ENCODE measurements around the gene PHAF1. TPM values are rescaled to one million over a fixed set of nuclear protein-coding genes. Genes with fewer than 3 reads are reported as not detected.

Gene PHAF1
- total RNA-seq, 1 donor from 2014 or later: 11.7 TPM

- no peak for ATAC-seq (ENCODE audit: poor library complexity)
- intact Hi-C loops (cut with DNase I): no loop called here
- no peak for DNase-seq
Measured at GRCh38 chr16:67141391-67141790, 31.6 kb downstream of the PHAF1 start.

- intact Hi-C loops (cut with DNase I): no loop called here
- no peak for DNase-seq
- no peak for ATAC-seq (ENCODE audit: poor library complexity)
Measured at GRCh38 chr16:67142342-67142741, 32.6 kb downstream of the PHAF1 start.

GRCh38 chr16:67144943-67145342 lies 35.2 kb downstream of the PHAF1 start:
- intact Hi-C loops (cut with DNase I): no loop called here
- ATAC-seq (ENCODE audit: poor library complexity): no peak
- no peak for DNase-seq

GRCh38 chr16:67145746-67146145 lies 36.0 kb downstream of the PHAF1 start:
- intact Hi-C loops (cut with DNase I): no loop called here
- no peak for ATAC-seq (ENCODE audit: poor library complexity)
- DNase-seq: no peak

- intact Hi-C loops (cut with DNase I): no loop called here
- DNase-seq: no peak
- ATAC-seq (ENCODE audit: poor library complexity): no peak
Measured at GRCh38 chr16:67146523-67147357, 37.0 kb downstream of the PHAF1 start.

- intact Hi-C loops (cut with DNase I): no loop called here
- DNase-seq (no peak), ATAC-seq (ENCODE audit: poor library complexity) (no peak)
Measured at GRCh38 chr16:67147437-67148140, 37.8 kb downstream of the PHAF1 start.

- no peak for DNase-seq
- no peak for ATAC-seq (ENCODE audit: poor library complexity)
- intact Hi-C loops (cut with DNase I): no loop called here
Measured at GRCh38 chr16:67148221-67148620, 38.5 kb downstream of the PHAF1 start.

- intact Hi-C loops (cut with DNase I): no loop called here
- no peak for ATAC-seq (ENCODE audit: poor library complexity)
Measured at GRCh38 chr16:67148656-67149275, 39.0 kb downstream of the PHAF1 start.

GRCh38 chr16:67149276-67150046 lies 39.7 kb downstream of the PHAF1 start:
- intact Hi-C loops (cut with DNase I): no loop called here
- DNase-seq (peak; percentile 42), ATAC-seq (ENCODE audit: poor library complexity) (no peak)

More at GRCh38 chr16:67148656-67149275, 39.0 kb downstream of the PHAF1 start:
- DNase-seq: no peak

- DNase-seq: peak; percentile 76
Measured at GRCh38 chr16:67150047-67150832, 40.5 kb downstream of the PHAF1 start.

GRCh38 chr16:67150833-67151396 lies 41.2 kb downstream of the PHAF1 start, which contains the start of gene B3GNT9:
Gene B3GNT9, minus strand, starts transcription at chr16:67150998. Its CDS starts 513 bp downstream, at chr16:67150485.
- ATAC-seq (ENCODE audit: poor library complexity) (peak; percentile 85), DNase-seq (peak; percentile 88)
- intact Hi-C loops (cut with DNase I): no loop called here

More at GRCh38 chr16:67150047-67150832, 40.5 kb downstream of the PHAF1 start:
- intact Hi-C loops (cut with DNase I): no loop called here
- ATAC-seq (ENCODE audit: poor library complexity): peak; percentile 63

GRCh38 chr16:67151431-67152097 lies 41.8 kb downstream of the PHAF1 start:
- ATAC-seq (ENCODE audit: poor library complexity) (no peak), DNase-seq (no peak)
- intact Hi-C loops (cut with DNase I): no loop called here

GRCh38 chr16:67154578-67155294 lies 45.0 kb downstream of the PHAF1 start:
- ATAC-seq (ENCODE audit: poor library complexity) (no peak), DNase-seq (peak; percentile 46)
- intact Hi-C loops (cut with DNase I): loop anchor here (2.0 kb wide), 1 partner anchor 176 kb away; no protein-coding TSS in a partner anchor

- ATAC-seq (ENCODE audit: poor library complexity): peak; percentile 66
- intact Hi-C loops (cut with DNase I): loop anchor here (2.0 kb wide), 2 partner anchors 35 to 177 kb away; partner anchors contain the start of gene EXOC3L1
- DNase-seq: peak; percentile 88
Measured at GRCh38 chr16:67155295-67156142, 45.8 kb downstream of the PHAF1 start.

GRCh38 chr16:67156143-67156844 lies 46.6 kb downstream of the PHAF1 start:
- DNase-seq (peak; percentile 46), ATAC-seq (ENCODE audit: poor library complexity) (no peak)
- intact Hi-C loops (cut with DNase I): loop anchor here (2.0 kb wide), 1 partner anchor 35 kb away; the partner anchor contains the start of gene EXOC3L1
